ENCODE measurements around the gene AGBL4.

The AGBL4 gene

DNA sequence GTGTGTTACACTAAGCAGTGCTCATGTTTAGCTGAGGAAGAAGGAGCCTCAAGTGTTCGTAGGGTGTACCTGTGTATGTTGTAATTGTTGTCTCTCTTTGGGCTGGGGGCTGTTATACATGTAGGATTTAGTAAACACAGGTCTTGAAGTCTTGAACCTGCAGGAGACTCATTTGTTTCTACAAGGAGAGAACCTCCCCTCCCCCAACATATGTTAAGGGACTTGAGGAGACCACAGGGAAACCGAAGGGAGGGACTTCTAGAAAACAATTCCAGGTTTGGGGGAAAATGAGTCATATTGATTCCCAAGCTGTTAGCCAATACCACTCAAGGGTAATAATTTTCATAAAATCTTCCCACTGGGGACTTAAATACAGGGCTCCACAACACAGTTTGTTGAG is 25.0 kb upstream of the AGBL4 start:
- no peak overlapping the region for H2AFZ ChIP-seq (ENCODE audit: low read length)
- no peak overlapping the region for H3K9ac ChIP-seq (ENCODE audit: low read length)
- H3K27ac ChIP-seq (ENCODE audit: low read depth, low read length, poor library complexity, severe bottlenecking), result no peak overlapping the region
- H3K4me1 ChIP-seq (ENCODE audit: insufficient read depth, low read length, severe bottlenecking), result no peaks in the 10 kb centered on the region
- H3K9me2 ChIP-seq (ENCODE audit: low read depth, low read length), result no peaks in the 10 kb centered on the region
- no peak overlapping the region for H3K4me2 ChIP-seq (ENCODE audit: low read length)
- H3K79me2 ChIP-seq (ENCODE audit: insufficient read depth, low read length), result no peaks in the 10 kb centered on the region
- H3K36me3 ChIP-seq (ENCODE audit: insufficient read depth, low read length), result no peaks in the 10 kb centered on the region
- no peaks in the 10 kb centered on the region for H3K27me3 ChIP-seq (ENCODE audit: insufficient read depth, low read length)
- no peak overlapping the region for H3K4me3 ChIP-seq (ENCODE audit: low read depth, low read length, poor library complexity, severe bottlenecking)
- H4K20me1 ChIP-seq (ENCODE audit: insufficient read depth, low read length), result no peaks in the 10 kb centered on the region
- H3F3A ChIP-seq (ENCODE audit: insufficient read depth, low read length), result no peaks in the 10 kb centered on the region
- no peak for TF ChIP-seq CTCF (IDR thresholded peaks at IDR 0.05; ENCODE audit: low read length)
- no peak for TF ChIP-seq EZH2 (IDR thresholded peaks at IDR 0.05; ENCODE audit: borderline replicate concordance, low read length)
- H3K9me3 ChIP-seq (ENCODE audit: low read length), result no peaks in the 10 kb centered on the region

- Histone ChIP-seq H3K79me2 (ENCODE audit: insufficient read depth, low read length) (no peaks in the 10 kb centered on the region), H3K9ac (ENCODE audit: low read length) (no peak overlapping the region), H3K36me3 (ENCODE audit: insufficient read depth, low read length) (no peaks in the 10 kb centered on the region), H3K27me3 (ENCODE audit: insufficient read depth, low read length) (no peaks in the 10 kb centered on the region), H3K4me2 (ENCODE audit: low read length) (no peak overlapping the region), H3K27ac (ENCODE audit: low read depth, low read length, poor library complexity, severe bottlenecking) (no peak overlapping the region), H4K20me1 (ENCODE audit: insufficient read depth, low read length) (no peaks in the 10 kb centered on the region), H3K4me1 (ENCODE audit: insufficient read depth, low read length, severe bottlenecking) (no peaks in the 10 kb centered on the region), H3K9me2 (ENCODE audit: low read depth, low read length) (no peaks in the 10 kb centered on the region), H3K4me3 (ENCODE audit: low read depth, low read length, poor library complexity, severe bottlenecking) (no peak overlapping the region), H2AFZ (ENCODE audit: low read length) (no peak overlapping the region), H3K9me3 (ENCODE audit: low read length) (no peaks in the 10 kb centered on the region), H3F3A (ENCODE audit: insufficient read depth, low read length) (no peaks in the 10 kb centered on the region)
- TF ChIP-seq CTCF (IDR thresholded peaks at IDR 0.05; ENCODE audit: low read length), result no peak
- no peak for TF ChIP-seq EZH2 (IDR thresholded peaks at IDR 0.05; ENCODE audit: borderline replicate concordance, low read length)
These were observed 24.4 kb upstream of the AGBL4 start for GRCh38 chr1:50047916-50048694.

- no peaks in the 10 kb centered on the region; the same call in 1 of the 2 replicates for H3K36me3 ChIP-seq (ENCODE audit: insufficient read depth, low read length)
- no peaks in the 10 kb centered on the region for H3F3A ChIP-seq (ENCODE audit: insufficient read depth, low read length)
- H3K27ac ChIP-seq (ENCODE audit: low read depth, low read length, poor library complexity, severe bottlenecking), result no peak overlapping the region
- TF ChIP-seq EZH2 (IDR thresholded peaks at IDR 0.05; ENCODE audit: borderline replicate concordance, low read length) (no peak), CTCF (IDR thresholded peaks at IDR 0.05; ENCODE audit: low read length) (no peak)
- H3K27me3 ChIP-seq (ENCODE audit: insufficient read depth, low read length), result no peaks in the 10 kb centered on the region
- no peak overlapping the region for H3K4me3 ChIP-seq (ENCODE audit: low read depth, low read length, poor library complexity, severe bottlenecking)
- no peak overlapping the region for H2AFZ ChIP-seq (ENCODE audit: low read length)
- no peak overlapping the region for H3K9ac ChIP-seq (ENCODE audit: low read length)
- no peaks in the 10 kb centered on the region for H3K4me1 ChIP-seq (ENCODE audit: insufficient read depth, low read length, severe bottlenecking)
- H3K4me2 ChIP-seq (ENCODE audit: low read length), result no peak overlapping the region
- H4K20me1 ChIP-seq (ENCODE audit: insufficient read depth, low read length), result no peaks in the 10 kb centered on the region
- no peaks in the 10 kb centered on the region for H3K79me2 ChIP-seq (ENCODE audit: insufficient read depth, low read length)
- H3K9me3 ChIP-seq (ENCODE audit: low read length), result no peaks in the 10 kb centered on the region
- H3K9me2 ChIP-seq (ENCODE audit: low read depth, low read length), result no peaks in the 10 kb centered on the region
These were observed 14.6 kb upstream of the AGBL4 start for GRCh38 chr1:50038237-50038809.

Measured in OCI-LY1 (cell line).